ENCODE data around the gene STX2. TPM values are rescaled to one million over a fixed set of nuclear protein-coding genes. Genes with fewer than 3 reads are reported as not detected.

STX2 gene
- total and polyA plus RNA-seq, 4 donors, result 11.9 to 28.4 (median 20.9) TPM

DNA sequence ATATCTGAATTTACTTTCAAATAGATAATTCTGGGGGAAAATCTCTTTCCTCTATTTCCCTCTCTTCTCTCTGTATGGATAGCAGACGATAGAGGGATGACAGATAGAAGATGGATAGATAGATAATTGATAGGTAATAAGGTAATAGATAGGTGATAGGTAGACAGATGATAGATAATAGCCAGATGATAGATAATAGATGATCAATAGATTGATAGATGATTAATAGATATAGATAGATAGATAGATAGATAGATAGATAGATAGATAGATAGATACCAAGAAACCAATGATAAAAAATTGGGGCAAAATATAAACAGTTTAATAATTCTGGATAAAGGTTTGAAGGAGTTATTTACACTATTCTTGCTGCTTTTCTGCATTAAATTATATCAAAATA, 96.3 kb downstream of the STX2 start:
- Histone ChIP-seq H3K27me3 (ENCODE audit: control insufficient read depth in 3 of 3, insufficient read depth in 3 of 3, low read length in 2 of 3) (peaks cover 0 to 2% (median 0%) of the 10 kb centered on the region in 3 donors), H3K4me1 (ENCODE audit: control insufficient read depth in 5 of 5, insufficient read depth in 5 of 5, low read length in 5 of 5) (peaks cover 0 to 1% (median 0%) of the 10 kb centered on the region in 5 donors), H3K36me3 (ENCODE audit: control insufficient read depth in 4 of 4, insufficient read depth in 4 of 4, low read length in 4 of 4) (no peaks in the 10 kb centered on the region), H3K9ac (ENCODE audit: insufficient read depth in 1 of 2, low read length in 2 of 2) (no peak overlapping the region), H3K27ac (ENCODE audit: low read depth in 1 of 2, low read length in 1 of 2) (no peak overlapping the region), H3K9me3 (ENCODE audit: control insufficient read depth in 4 of 4, insufficient read depth in 3 of 4, low read length in 3 of 4) (peaks cover 0 to 9% (median 0%) of the 10 kb centered on the region in 4 donors), H3K4me3 (no peak overlapping the region)
- TF ChIP-seq, protein P1, sequence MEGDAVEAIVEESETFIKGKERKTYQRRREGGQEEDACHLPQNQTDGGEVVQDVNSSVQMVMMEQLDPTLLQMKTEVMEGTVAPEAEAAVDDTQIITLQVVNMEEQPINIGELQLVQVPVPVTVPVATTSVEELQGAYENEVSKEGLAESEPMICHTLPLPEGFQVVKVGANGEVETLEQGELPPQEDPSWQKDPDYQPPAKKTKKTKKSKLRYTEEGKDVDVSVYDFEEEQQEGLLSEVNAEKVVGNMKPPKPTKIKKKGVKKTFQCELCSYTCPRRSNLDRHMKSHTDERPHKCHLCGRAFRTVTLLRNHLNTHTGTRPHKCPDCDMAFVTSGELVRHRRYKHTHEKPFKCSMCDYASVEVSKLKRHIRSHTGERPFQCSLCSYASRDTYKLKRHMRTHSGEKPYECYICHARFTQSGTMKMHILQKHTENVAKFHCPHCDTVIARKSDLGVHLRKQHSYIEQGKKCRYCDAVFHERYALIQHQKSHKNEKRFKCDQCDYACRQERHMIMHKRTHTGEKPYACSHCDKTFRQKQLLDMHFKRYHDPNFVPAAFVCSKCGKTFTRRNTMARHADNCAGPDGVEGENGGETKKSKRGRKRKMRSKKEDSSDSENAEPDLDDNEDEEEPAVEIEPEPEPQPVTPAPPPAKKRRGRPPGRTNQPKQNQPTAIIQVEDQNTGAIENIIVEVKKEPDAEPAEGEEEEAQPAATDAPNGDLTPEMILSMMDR (IDR thresholded peaks at IDR 0.05; ENCODE audit: control extremely low read depth, extremely low read depth), result no peak
- 78 to 93% methylated on average over 1 of the region's 1 CpG for WGBS, 2 donors
- ATAC-seq (ENCODE audit: insufficient read depth, low FRiP score) (no peak), DNase-seq (no peak)

DNA sequence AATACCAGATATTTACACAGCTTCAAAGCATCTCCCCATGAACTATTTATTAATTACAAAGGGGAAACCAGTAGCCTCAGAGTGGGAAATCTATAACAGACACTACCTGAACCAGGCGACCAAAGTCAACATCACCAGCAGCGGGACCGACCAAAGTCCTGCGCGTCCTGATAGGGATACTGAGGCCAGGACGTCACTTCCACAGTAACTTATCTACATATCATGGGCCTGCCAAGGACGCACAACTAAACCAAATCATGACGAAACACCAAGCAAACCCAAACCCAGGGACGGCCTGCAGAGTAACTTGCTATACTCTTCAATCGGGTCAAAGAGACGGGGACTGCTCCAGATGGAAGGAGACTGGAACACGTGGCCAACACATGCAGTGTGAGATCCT, 96.9 kb downstream of the STX2 start:
- Histone ChIP-seq H3K4me3 (no peak overlapping the region), H3K9me3 (ENCODE audit: control insufficient read depth in 4 of 4, insufficient read depth in 3 of 4, low read length in 3 of 4) (peaks cover 0 to 9% (median 0%) of the 10 kb centered on the region in 4 donors), H3K4me1 (ENCODE audit: control insufficient read depth in 5 of 5, insufficient read depth in 5 of 5, low read length in 5 of 5) (no peaks in the 10 kb centered on the region), H3K27me3 (ENCODE audit: control insufficient read depth in 3 of 3, insufficient read depth in 3 of 3, low read length in 2 of 3) (peaks cover 0 to 2% (median 0%) of the 10 kb centered on the region in 3 donors), H3K27ac (ENCODE audit: low read depth in 1 of 2, low read length in 1 of 2) (no peak overlapping the region), H3K9ac (ENCODE audit: insufficient read depth in 1 of 2, low read length in 2 of 2) (no peak overlapping the region), H3K36me3 (ENCODE audit: control insufficient read depth in 4 of 4, insufficient read depth in 4 of 4, low read length in 4 of 4) (no peaks in the 10 kb centered on the region)
- ATAC-seq (ENCODE audit: insufficient read depth, low FRiP score), result no peak
- TF ChIP-seq, protein P1 (IDR thresholded peaks at IDR 0.05; ENCODE audit: control extremely low read depth, extremely low read depth), result no peak
- 83 to 85% methylated on average over 12 of the region's 12 CpGs for WGBS, 2 donors
- no peak for DNase-seq

Small RNA genes lying within 50 kb of the gene (small RNA-seq; reads per million reads assigned to genes)
- not detected for gene RNU6-1077P (ENCODE audit: low replicate concordance)

Other genes with a start within 250 kb of the STX2 start
- gene RIMBP2, start 123.0 kb downstream of the STX2 start, total RNA-seq, result 1 to 10 TPM; 1.7 to 2.9 TPM
- gene RIMBP2, start 123.0 kb downstream of the STX2 start, polyA plus RNA-seq, result under 1 TPM; 0.05 to 0.16 TPM
- gene RAN, start 32.8 kb upstream of the STX2 start, total RNA-seq, result 100 to 1,000 TPM; 210 to 505 TPM
- gene RAN, start 32.8 kb upstream of the STX2 start, polyA plus RNA-seq, result 100 to 1,000 TPM; 212 to 495 TPM
- gene ADGRD1, start 114.7 kb upstream of the STX2 start, total RNA-seq, result 10 to 100 TPM; 66.2 to 85.6 TPM
- gene ADGRD1, start 114.7 kb upstream of the STX2 start, polyA plus RNA-seq, result 10 to 100 TPM; 23.5 to 27.2 TPM